ENCODE data around the gene TNK1.

The TNK1 gene

GRCh38 chr17:7346761-7347614, 33.9 kb upstream of the TNK1 start:
- Histone ChIP-seq H3K4me3 (ENCODE audit: low read depth in 1 of 2, low read length in 2 of 2) (no peak overlapping the region), H3K36me3 (ENCODE audit: control insufficient read depth in 1 of 2, insufficient read depth in 2 of 2, low read length in 2 of 2) (peaks cover 0 to 6% of the 10 kb centered on the region in 2 donors), H3K4me1 (ENCODE audit: control insufficient read depth in 1 of 2, insufficient read depth in 2 of 2, low read length in 2 of 2) (peaks cover 5 to 23% of the 10 kb centered on the region in 2 donors), H3K27ac (ENCODE audit: low read length) (no peak overlapping the region), H3K27me3 (ENCODE audit: low read depth, low read length) (no peaks in the 10 kb centered on the region), H3K9me3 (ENCODE audit: control insufficient read depth in 1 of 2, low read length in 2 of 2) (no peaks in the 10 kb centered on the region)

GRCh38 chr17:7347630-7348477, 33.0 kb upstream of the TNK1 start:
- Histone ChIP-seq H3K4me1 (ENCODE audit: control insufficient read depth in 1 of 2, insufficient read depth in 2 of 2, low read length in 2 of 2) (peaks cover 9 to 29% of the 10 kb centered on the region in 2 donors), H3K4me3 (ENCODE audit: low read depth in 1 of 2, low read length in 2 of 2) (no peak overlapping the region), H3K27ac (ENCODE audit: low read length) (no peak overlapping the region), H3K36me3 (ENCODE audit: control insufficient read depth in 1 of 2, insufficient read depth in 2 of 2, low read length in 2 of 2) (peaks cover 0 to 9% of the 10 kb centered on the region in 2 donors), H3K9me3 (ENCODE audit: control insufficient read depth in 1 of 2, low read length in 2 of 2) (no peaks in the 10 kb centered on the region), H3K27me3 (ENCODE audit: low read depth, low read length) (no peaks in the 10 kb centered on the region)

- H3K27me3 ChIP-seq (ENCODE audit: low read depth, low read length): no peaks in the 10 kb centered on the region
- no peaks in the 10 kb centered on the region for H3K9me3 ChIP-seq (ENCODE audit: control insufficient read depth in 1 of 2, low read length in 2 of 2)
- peaks cover 11 to 37% of the 10 kb centered on the region in 2 donors for H3K4me1 ChIP-seq (ENCODE audit: control insufficient read depth in 1 of 2, insufficient read depth in 2 of 2, low read length in 2 of 2)
- H3K4me3 ChIP-seq (ENCODE audit: low read depth in 1 of 2, low read length in 2 of 2): no peak overlapping the region
- no peak overlapping the region for H3K27ac ChIP-seq (ENCODE audit: low read length)
- H3K36me3 ChIP-seq (ENCODE audit: control insufficient read depth in 1 of 2, insufficient read depth in 2 of 2, low read length in 2 of 2): peaks cover 0 to 9% of the 10 kb centered on the region in 2 donors
These were observed 32.2 kb upstream of the TNK1 start for GRCh38 chr17:7348478-7349242.

- Histone ChIP-seq H3K27ac (ENCODE audit: low read length) (peak within 1 kb of the TSS; percentile 87), H3K36me3 (ENCODE audit: control insufficient read depth in 1 of 2, insufficient read depth in 2 of 2, low read length in 2 of 2) (peaks cover 0 to 9% of the 10 kb centered on the region in 2 donors), H3K27me3 (ENCODE audit: low read depth, low read length) (no peaks in the 10 kb centered on the region), H3K9me3 (ENCODE audit: control insufficient read depth in 1 of 2, low read length in 2 of 2) (no peaks in the 10 kb centered on the region), H3K4me1 (ENCODE audit: control insufficient read depth in 1 of 2, insufficient read depth in 2 of 2, low read length in 2 of 2) (peaks cover 20 to 58% of the 10 kb centered on the region in 2 donors), H3K4me3 (ENCODE audit: low read depth in 1 of 2, low read length in 2 of 2) (peak within 1 kb of the TSS; percentile 75 to 82)
These were observed 29.0 kb upstream of the TNK1 start, which contains the start of gene KCTD11 for GRCh38 chr17:7351665-7352502. Gene KCTD11, plus strand, starts transcription at chr17:7352162.

GRCh38 chr17:7352503-7352889, 28.4 kb upstream of the TNK1 start:
- H3K4me1 ChIP-seq (ENCODE audit: control insufficient read depth in 1 of 2, insufficient read depth in 2 of 2, low read length in 2 of 2): peaks cover 20 to 58% of the 10 kb centered on the region in 2 donors
- no peaks in the 10 kb centered on the region for H3K9me3 ChIP-seq (ENCODE audit: control insufficient read depth in 1 of 2, low read length in 2 of 2)
- H3K27ac ChIP-seq (ENCODE audit: low read length): peak overlapping the region; percentile 82
- peak overlapping the region; percentile 75 to 82 for H3K4me3 ChIP-seq (ENCODE audit: low read depth in 1 of 2, low read length in 2 of 2)
- no peaks in the 10 kb centered on the region for H3K27me3 ChIP-seq (ENCODE audit: low read depth, low read length)
- peaks cover 0 to 9% of the 10 kb centered on the region in 2 donors for H3K36me3 ChIP-seq (ENCODE audit: control insufficient read depth in 1 of 2, insufficient read depth in 2 of 2, low read length in 2 of 2)

GRCh38 chr17:7352910-7353635, 27.8 kb upstream of the TNK1 start:
- H3K4me1 ChIP-seq (ENCODE audit: control insufficient read depth in 1 of 2, insufficient read depth in 2 of 2, low read length in 2 of 2): peaks cover 20 to 57% of the 10 kb centered on the region in 2 donors

GRCh38 chr17:7354262-7354843, 26.5 kb upstream of the TNK1 start:
- H3K4me3 ChIP-seq (ENCODE audit: low read depth in 1 of 2, low read length in 2 of 2): no peak overlapping the region
- H3K27me3 ChIP-seq (ENCODE audit: low read depth, low read length): no peaks in the 10 kb centered on the region
- H3K36me3 ChIP-seq (ENCODE audit: control insufficient read depth in 1 of 2, insufficient read depth in 2 of 2, low read length in 2 of 2): peaks cover 0 to 9% of the 10 kb centered on the region in 2 donors
- H3K9me3 ChIP-seq (ENCODE audit: control insufficient read depth in 1 of 2, low read length in 2 of 2): no peaks in the 10 kb centered on the region
- peaks cover 20 to 50% of the 10 kb centered on the region in 2 donors for H3K4me1 ChIP-seq (ENCODE audit: control insufficient read depth in 1 of 2, insufficient read depth in 2 of 2, low read length in 2 of 2)
- no peak overlapping the region for H3K27ac ChIP-seq (ENCODE audit: low read length)

More at GRCh38 chr17:7352910-7353635, 27.8 kb upstream of the TNK1 start:
- Histone ChIP-seq H3K27me3 (ENCODE audit: low read depth, low read length) (no peaks in the 10 kb centered on the region), H3K36me3 (ENCODE audit: control insufficient read depth in 1 of 2, insufficient read depth in 2 of 2, low read length in 2 of 2) (peaks cover 0 to 9% of the 10 kb centered on the region in 2 donors), H3K27ac (ENCODE audit: low read length) (no peak overlapping the region), H3K9me3 (ENCODE audit: control insufficient read depth in 1 of 2, low read length in 2 of 2) (no peaks in the 10 kb centered on the region), H3K4me3 (ENCODE audit: low read depth in 1 of 2, low read length in 2 of 2) (peak overlapping the region; percentile 75 to 82)

GRCh38 chr17:7355053-7355452, 25.8 kb upstream of the TNK1 start, which contains the start of gene TMEM95:
Gene TMEM95, plus strand, starts transcription at chr17:7355156. Its CDS starts 49 bp downstream, at chr17:7355205.
- peaks cover 15 to 44% of the 10 kb centered on the region in 2 donors for H3K4me1 ChIP-seq (ENCODE audit: control insufficient read depth in 1 of 2, insufficient read depth in 2 of 2, low read length in 2 of 2)
- H3K4me3 ChIP-seq (ENCODE audit: low read depth in 1 of 2, low read length in 2 of 2): no peak within 1 kb of the TSS
- no peaks in the 10 kb centered on the region for H3K9me3 ChIP-seq (ENCODE audit: control insufficient read depth in 1 of 2, low read length in 2 of 2)
- peaks cover 0 to 9% of the 10 kb centered on the region in 2 donors for H3K36me3 ChIP-seq (ENCODE audit: control insufficient read depth in 1 of 2, insufficient read depth in 2 of 2, low read length in 2 of 2)
- peak within 1 kb of the TSS; percentile 34 for H3K27ac ChIP-seq (ENCODE audit: low read length)
- H3K27me3 ChIP-seq (ENCODE audit: low read depth, low read length): no peaks in the 10 kb centered on the region

- Histone ChIP-seq H3K9me3 (ENCODE audit: control insufficient read depth in 1 of 2, low read length in 2 of 2) (no peaks in the 10 kb centered on the region), H3K27ac (ENCODE audit: low read length) (peak overlapping the region; percentile 34), H3K4me1 (ENCODE audit: control insufficient read depth in 1 of 2, insufficient read depth in 2 of 2, low read length in 2 of 2) (peaks cover 15 to 43% of the 10 kb centered on the region in 2 donors), H3K36me3 (ENCODE audit: control insufficient read depth in 1 of 2, insufficient read depth in 2 of 2, low read length in 2 of 2) (peaks cover 0 to 9% of the 10 kb centered on the region in 2 donors), H3K27me3 (ENCODE audit: low read depth, low read length) (no peaks in the 10 kb centered on the region), H3K4me3 (ENCODE audit: low read depth in 1 of 2, low read length in 2 of 2) (no peak overlapping the region)
These were observed 25.3 kb upstream of the TNK1 start for GRCh38 chr17:7355573-7355972.

All from muscle layer of duodenum (tissue), 2 donors.